K562 (cell line): ENCODE results near the gene PSMA5. TPM values are rescaled to one million over a fixed set of nuclear protein-coding genes. Genes with fewer than 3 reads are reported as not detected.

Experiments used
- BRCA1 ChIP-seq, 2 experiments: fragments of 450-650 bp in 1 of 2; sonication (generic) in 1 of 2; formaldehyde crosslinking in 1 of 2; IDR thresholded peaks; 2 replicates each; pipeline versions ENCODE4 v1.5.0 to v1.6.1; 2017 to 2020; ENCODE audit warnings: mild to moderate bottlenecking in 1 of 2, missing genetic modification reagents in 1 of 2
- CBX1 ChIP-seq: sonication (generic); IDR thresholded peaks from 2 replicates; pipeline ENCODE4 v1.6.1; 2016; ENCODE audit warnings: antibody characterized with exemption, low read depth, mild to moderate bottlenecking
- CEBPB ChIP-seq: fragments of 450-650 bp; IDR thresholded peaks from 2 replicates; pipeline ENCODE4 v1.6.1; 2016; ENCODE audit warnings: missing genetic modification characterization, missing compliant biosample characterization
- E2F3 ChIP-seq: fragments of 250-450 bp; sonication (Bioruptor Pico); IDR thresholded peaks from 2 replicates; pipeline ENCODE4 v1.4.0; 2020; ENCODE audit warnings: mild to moderate bottlenecking
- IRF9 ChIP-seq: fragments of 450-650 bp; IDR thresholded peaks from 2 replicates; pipeline ENCODE4 v1.6.1; 2016; ENCODE audit warnings: missing biosample characterization, missing genetic modification characterization
- LCOR ChIP-seq: sonication (generic); formaldehyde crosslinking; IDR thresholded peaks from 2 replicates; pipeline ENCODE4 v1.8.0; 2022; ENCODE audit warnings: mild to moderate bottlenecking, missing genetic modification reagents
- LEF1 ChIP-seq: fragments of 450-650 bp; IDR thresholded peaks from 2 replicates; pipeline ENCODE4 v1.6.1; 2016; ENCODE audit warnings: mild to moderate bottlenecking
- NFE2 ChIP-seq: IDR thresholded peaks from 2 replicates; pipeline ENCODE4 v1.6.1; 2014; ENCODE audit warnings: antibody characterized with exemption, low read depth
- PHF8 ChIP-seq: fragments of 200-600 bp; sonication (generic); IDR thresholded peaks from 2 replicates; pipeline ENCODE4 v1.6.1; 2012; ENCODE audit warnings: mixed run types, mild to moderate bottlenecking, inconsistent platforms, low read length, moderate library complexity, borderline replicate concordance
- PKNOX1 ChIP-seq: fragments of 450-650 bp; IDR thresholded peaks from 2 replicates; pipeline ENCODE4 v1.6.1; 2016
- PREB ChIP-seq: sonication (generic); formaldehyde crosslinking; IDR thresholded peaks from 2 replicates; pipeline ENCODE4 v1.8.1; 2023; ENCODE audit warnings: mild to moderate bottlenecking, missing genetic modification reagents
- SRSF7 ChIP-seq: fragments of 200-400 bp; formaldehyde crosslinking; optimal IDR thresholded peaks from 2 replicates; pipeline ENCODE3; 2017; ENCODE audit warnings: mild to moderate bottlenecking, low read depth, low read length
- ZNF232 ChIP-seq: sonication (generic); formaldehyde crosslinking; IDR thresholded peaks from 2 replicates; pipeline ENCODE4 v1.8.0; 2022; ENCODE audit warnings: mild to moderate bottlenecking, missing genetic modification reagents
- ZNF41 ChIP-seq: fragments of 250-450 bp; sonication (Bioruptor Pico); conservative IDR thresholded peaks from 2 replicates; pipeline ENCODE4 v1.4.0; 2020; ENCODE audit warnings: mild to moderate bottlenecking
- ZNF507 ChIP-seq: conservative IDR thresholded peaks from 2 replicates; pipeline ENCODE4 v1.6.1; 2017; ENCODE audit warnings: missing genetic modification characterization, missing compliant biosample characterization
- ZNF518B ChIP-seq: fragments of 250-450 bp; sonication (Bioruptor Pico); IDR thresholded peaks from 2 replicates; pipeline ENCODE4 v1.5.0; 2021; ENCODE audit warnings: mild to moderate bottlenecking, moderate library complexity
- ZNF639 ChIP-seq, 2 experiments: fragments of 200-800 bp in 1 of 2; sonication (Bioruptor generic) in 1 of 2; sonication (generic) in 1 of 2; formaldehyde crosslinking in 1 of 2; IDR thresholded peaks in 1 of 2; conservative IDR thresholded peaks in 1 of 2; 2 replicates each; pipeline versions ENCODE4 v1.5.0 to v1.6.1; 2016 to 2020; ENCODE audit warnings: missing compliant biosample characterization in 1 of 2, missing genetic modification characterization in 1 of 2, missing genetic modification reagents in 1 of 2
- ZNF717 ChIP-seq: fragments of 250-450 bp; sonication (Bioruptor Pico); IDR thresholded peaks from 2 replicates; pipeline ENCODE4 v1.5.0; 2021
- ZNF830 ChIP-seq: fragments of 250-450 bp; sonication (Bioruptor Pico); IDR thresholded peaks from 2 replicates; pipeline ENCODE4 v1.5.0; 2021; ENCODE audit warnings: mild to moderate bottlenecking
- ZSCAN32 ChIP-seq: fragments of 450-650 bp; formaldehyde crosslinking; IDR thresholded peaks from 2 replicates; pipeline ENCODE4 v1.4.0; 2020; ENCODE audit warnings: mild to moderate bottlenecking, moderate library complexity
- polyA plus RNA-seq, 8 experiments: library from polyadenylated mRNA; depleted of rRNA in 4 of 8; stranded (reverse) in 5 of 8; unstranded in 3 of 8; fragments of >200 nt; fragmentation: Nextera tagmentation in 2 of 8; fragmentation: Illumina TruSeq in 1 of 8; extraction: Ambion mirVana in 2 of 8; extraction: Trizol in 1 of 8; gene quantifications; 2 replicates each; pipeline versions ENCODE4 v1.2.1 to v1.2.3, GENCODE V29; 2011 to 2014; ENCODE audit warnings: inconsistent platforms in 1 of 8, missing spikeins in 1 of 8
- total RNA-seq, 7 experiments: library from RNA; depleted of rRNA in 6 of 7; stranded (reverse); fragments of >200 nt in 6 of 7; fragmentation: Illumina TruSeq in 2 of 7; extraction: Trizol in 2 of 7; gene quantifications; 2 replicates each; pipeline versions ENCODE4 v1.2.1 to v1.2.3, GENCODE V29; 2011 to 2021; ENCODE audit warnings: low replicate concordance in 1 of 7

Gene PSMA5
- total and polyA plus RNA-seq, 9 of the 15 experiments (the other 6 are each of a cell fraction or from before 2014, with no cell fraction given) = 82.6 to 542 (median 287) TPM

GRCh38 chr1:109397581-109398342, 28.5 kb downstream of the PSMA5 start, which contains the start of gene SORT1 (continued):
- TF ChIP-seq ZNF830 (CRISPR knock-in tag) (no peak), CBX1 (0 out of 2 replicates have a peak, but pooled peaks have one; percentile 38), BRCA1 (IDR thresholded peaks at IDR 0.05) (no peak), BRCA1 (CRISPR knock-in tag; IDR thresholded peaks at IDR 0.05) (no peak), ZNF639 (CRISPR knock-in tag; conservative IDR thresholded peaks at IDR 0.05 in 1 of 2, IDR thresholded peaks at IDR 0.05 in 1 of 2) (no peak), LCOR (CRISPR knock-in tag) (no peak; the same call in 1 of the 2 replicates), ZNF41 (no peak), E2F3 (CRISPR knock-in tag) (0 out of 2 replicates have a peak, but pooled peaks have one; percentile 38), ZNF518B (CRISPR knock-in tag) (no peak), PHF8 (peak; percentile 72; the same call in 1 of the 2 replicates), PREB (CRISPR knock-in tag) (peak; percentile 76; the same call in 1 of the 2 replicates), ZSCAN32 (CRISPR knock-in tag) (no peak), NFE2 (no peak), ZNF232 (CRISPR knock-in tag) (no peak), LEF1 (no peak), ZNF717 (CRISPR knock-in tag) (no peak), PKNOX1 (peak; percentile 99), IRF9 (tag) (no peak), ZNF507 (no peak), SRSF7 (no peak), CEBPB (no peak)
